ENCODE measurements around the gene SOAT2.

DNA sequence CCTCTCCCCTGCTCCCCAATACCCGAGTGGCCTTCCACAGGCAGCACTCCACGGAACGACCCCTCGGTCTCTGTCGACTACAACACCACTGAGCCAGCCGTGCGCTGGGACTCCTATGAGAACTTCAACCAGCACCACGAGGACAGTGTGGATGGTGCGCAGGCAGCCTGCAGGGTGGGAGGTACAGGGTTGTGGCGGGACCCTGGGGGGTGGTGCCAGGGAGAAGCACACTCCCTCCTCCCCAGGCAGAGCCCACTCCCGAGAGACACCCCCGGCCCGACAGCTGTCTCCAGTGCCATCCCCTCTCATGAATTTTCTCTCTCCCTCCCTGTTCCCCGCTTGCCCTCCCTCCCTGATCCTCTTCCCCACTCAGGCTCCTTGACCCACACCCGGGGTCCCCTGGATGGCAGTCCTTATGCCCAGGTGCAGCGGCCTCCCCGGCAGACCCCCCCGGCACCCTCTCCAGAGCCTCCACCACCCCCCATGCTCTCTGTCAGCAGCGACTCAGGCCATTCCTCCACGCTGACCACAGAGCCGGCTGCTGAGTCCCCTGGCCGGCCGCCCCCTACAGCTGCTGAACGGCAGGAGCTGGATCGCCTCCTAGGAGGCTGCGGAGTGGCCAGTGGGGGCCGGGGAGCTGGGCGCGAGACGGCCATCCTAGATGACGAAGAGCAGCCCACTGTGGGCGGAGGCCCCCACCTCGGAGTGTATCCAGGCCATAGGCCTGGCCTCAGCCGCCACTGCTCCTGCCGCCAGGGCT, 44.4 kb upstream of the SOAT2 start:
- TF ChIP-seq, protein P1, sequence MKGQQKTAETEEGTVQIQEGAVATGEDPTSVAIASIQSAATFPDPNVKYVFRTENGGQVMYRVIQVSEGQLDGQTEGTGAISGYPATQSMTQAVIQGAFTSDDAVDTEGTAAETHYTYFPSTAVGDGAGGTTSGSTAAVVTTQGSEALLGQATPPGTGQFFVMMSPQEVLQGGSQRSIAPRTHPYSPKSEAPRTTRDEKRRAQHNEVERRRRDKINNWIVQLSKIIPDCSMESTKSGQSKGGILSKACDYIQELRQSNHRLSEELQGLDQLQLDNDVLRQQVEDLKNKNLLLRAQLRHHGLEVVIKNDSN (IDR thresholded peaks at IDR 0.05): no peak
- TF ChIP-seq EGR1 (IDR thresholded peaks at IDR 0.05) (no peak), ZBTB7A (IDR thresholded peaks at IDR 0.05; ENCODE audit: low read depth) (no peak), YY1 (IDR thresholded peaks at IDR 0.05; ENCODE audit: low read depth) (no peak), TEAD4 (IDR thresholded peaks at IDR 0.05) (no peak)
- TF ChIP-seq, protein P2, sequence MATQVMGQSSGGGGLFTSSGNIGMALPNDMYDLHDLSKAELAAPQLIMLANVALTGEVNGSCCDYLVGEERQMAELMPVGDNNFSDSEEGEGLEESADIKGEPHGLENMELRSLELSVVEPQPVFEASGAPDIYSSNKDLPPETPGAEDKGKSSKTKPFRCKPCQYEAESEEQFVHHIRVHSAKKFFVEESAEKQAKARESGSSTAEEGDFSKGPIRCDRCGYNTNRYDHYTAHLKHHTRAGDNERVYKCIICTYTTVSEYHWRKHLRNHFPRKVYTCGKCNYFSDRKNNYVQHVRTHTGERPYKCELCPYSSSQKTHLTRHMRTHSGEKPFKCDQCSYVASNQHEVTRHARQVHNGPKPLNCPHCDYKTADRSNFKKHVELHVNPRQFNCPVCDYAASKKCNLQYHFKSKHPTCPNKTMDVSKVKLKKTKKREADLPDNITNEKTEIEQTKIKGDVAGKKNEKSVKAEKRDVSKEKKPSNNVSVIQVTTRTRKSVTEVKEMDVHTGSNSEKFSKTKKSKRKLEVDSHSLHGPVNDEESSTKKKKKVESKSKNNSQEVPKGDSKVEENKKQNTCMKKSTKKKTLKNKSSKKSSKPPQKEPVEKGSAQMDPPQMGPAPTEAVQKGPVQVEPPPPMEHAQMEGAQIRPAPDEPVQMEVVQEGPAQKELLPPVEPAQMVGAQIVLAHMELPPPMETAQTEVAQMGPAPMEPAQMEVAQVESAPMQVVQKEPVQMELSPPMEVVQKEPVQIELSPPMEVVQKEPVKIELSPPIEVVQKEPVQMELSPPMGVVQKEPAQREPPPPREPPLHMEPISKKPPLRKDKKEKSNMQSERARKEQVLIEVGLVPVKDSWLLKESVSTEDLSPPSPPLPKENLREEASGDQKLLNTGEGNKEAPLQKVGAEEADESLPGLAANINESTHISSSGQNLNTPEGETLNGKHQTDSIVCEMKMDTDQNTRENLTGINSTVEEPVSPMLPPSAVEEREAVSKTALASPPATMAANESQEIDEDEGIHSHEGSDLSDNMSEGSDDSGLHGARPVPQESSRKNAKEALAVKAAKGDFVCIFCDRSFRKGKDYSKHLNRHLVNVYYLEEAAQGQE (IDR thresholded peaks at IDR 0.05; ENCODE audit: low read depth): no peak
